ENCODE data around the gene PAOX. TPM values are rescaled to one million over a fixed set of nuclear protein-coding genes. Genes with fewer than 3 reads are reported as not detected.

PAOX gene
- total and polyA plus RNA-seq, 9 of the 15 experiments (the other 6 are each of a cell fraction or from before 2014, with no cell fraction given) = 0.80 to 6.4 (median 2.6) TPM

DNA sequence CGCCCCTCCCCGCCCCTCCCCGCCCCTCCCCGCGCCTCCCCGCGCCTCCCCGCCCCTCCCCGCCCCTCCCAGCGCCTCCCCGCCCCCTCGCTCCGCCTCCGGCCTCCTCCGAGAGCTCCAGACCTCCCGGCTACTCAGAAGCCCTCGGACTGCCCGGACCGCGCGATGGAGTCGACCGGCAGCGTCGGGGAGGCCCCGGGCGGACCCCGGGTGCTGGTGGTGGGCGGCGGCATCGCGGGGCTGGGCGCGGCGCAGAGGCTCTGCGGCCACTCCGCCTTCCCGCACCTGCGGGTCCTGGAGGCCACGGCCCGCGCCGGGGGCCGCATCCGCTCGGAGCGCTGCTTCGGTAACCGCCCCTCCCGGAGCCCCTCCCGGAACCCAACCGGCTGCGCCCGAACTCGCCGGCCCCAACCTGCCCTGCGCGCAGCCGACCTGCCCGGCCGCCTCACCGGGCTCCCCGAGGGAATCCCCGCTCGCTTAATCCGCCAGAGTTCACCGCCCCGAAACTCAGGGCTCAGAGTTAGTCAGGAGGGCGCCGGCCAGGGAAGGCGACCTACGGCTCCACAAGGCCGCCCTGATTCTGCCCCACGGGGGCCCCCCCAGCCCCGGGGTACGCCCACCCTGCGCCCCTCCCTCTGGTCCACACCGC lies at the start of gene PAOX (continued):
- TF ChIP-seq, protein P1, sequence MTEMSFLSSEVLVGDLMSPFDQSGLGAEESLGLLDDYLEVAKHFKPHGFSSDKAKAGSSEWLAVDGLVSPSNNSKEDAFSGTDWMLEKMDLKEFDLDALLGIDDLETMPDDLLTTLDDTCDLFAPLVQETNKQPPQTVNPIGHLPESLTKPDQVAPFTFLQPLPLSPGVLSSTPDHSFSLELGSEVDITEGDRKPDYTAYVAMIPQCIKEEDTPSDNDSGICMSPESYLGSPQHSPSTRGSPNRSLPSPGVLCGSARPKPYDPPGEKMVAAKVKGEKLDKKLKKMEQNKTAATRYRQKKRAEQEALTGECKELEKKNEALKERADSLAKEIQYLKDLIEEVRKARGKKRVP (CRISPR knock-in tag; IDR thresholded peaks at IDR 0.05) = no peak
- TF ChIP-seq SUPT5H (IDR thresholded peaks at IDR 0.05) = no peak
- TF ChIP-seq U2AF1 (optimal IDR thresholded peaks at IDR 0.05; ENCODE audit: low read depth, low read length) = no peak
- TF ChIP-seq RFX5 (IDR thresholded peaks at IDR 0.05; ENCODE audit: low read depth, low read length) = no peak
- peak; percentile 11 for TF ChIP-seq TBP (optimal IDR thresholded peaks at IDR 0.05; ENCODE audit: low read depth, low read length)
- TF ChIP-seq, protein P2, sequence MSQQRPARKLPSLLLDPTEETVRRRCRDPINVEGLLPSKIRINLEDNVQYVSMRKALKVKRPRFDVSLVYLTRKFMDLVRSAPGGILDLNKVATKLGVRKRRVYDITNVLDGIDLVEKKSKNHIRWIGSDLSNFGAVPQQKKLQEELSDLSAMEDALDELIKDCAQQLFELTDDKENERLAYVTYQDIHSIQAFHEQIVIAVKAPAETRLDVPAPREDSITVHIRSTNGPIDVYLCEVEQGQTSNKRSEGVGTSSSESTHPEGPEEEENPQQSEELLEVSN (IDR thresholded peaks at IDR 0.05; ENCODE audit: borderline replicate concordance in 1 of 2, extremely low read depth in 1 of 2, insufficient read depth in 1 of 2, insufficient read length in 1 of 2, low read depth in 1 of 2, low read length in 1 of 2, poor library complexity in 1 of 2, severe bottlenecking in 1 of 2) = no peak
- TF ChIP-seq MAZ (CRISPR knock-in tag; conservative IDR thresholded peaks at IDR 0.05 in 1 of 2, IDR thresholded peaks at IDR 0.05 in 1 of 2) = peak; percentile 3 to 20; a peak in 1 of 4 replicates
- no peak for TF ChIP-seq CBFA2T3 (IDR thresholded peaks at IDR 0.05)
- TF ChIP-seq NRF1 (conservative IDR thresholded peaks at IDR 0.05 in 1 of 2, IDR thresholded peaks at IDR 0.05 in 1 of 2) = peak; percentile 59 to 64; a peak in 3 of 4 replicates
- TF ChIP-seq, protein P3, sequence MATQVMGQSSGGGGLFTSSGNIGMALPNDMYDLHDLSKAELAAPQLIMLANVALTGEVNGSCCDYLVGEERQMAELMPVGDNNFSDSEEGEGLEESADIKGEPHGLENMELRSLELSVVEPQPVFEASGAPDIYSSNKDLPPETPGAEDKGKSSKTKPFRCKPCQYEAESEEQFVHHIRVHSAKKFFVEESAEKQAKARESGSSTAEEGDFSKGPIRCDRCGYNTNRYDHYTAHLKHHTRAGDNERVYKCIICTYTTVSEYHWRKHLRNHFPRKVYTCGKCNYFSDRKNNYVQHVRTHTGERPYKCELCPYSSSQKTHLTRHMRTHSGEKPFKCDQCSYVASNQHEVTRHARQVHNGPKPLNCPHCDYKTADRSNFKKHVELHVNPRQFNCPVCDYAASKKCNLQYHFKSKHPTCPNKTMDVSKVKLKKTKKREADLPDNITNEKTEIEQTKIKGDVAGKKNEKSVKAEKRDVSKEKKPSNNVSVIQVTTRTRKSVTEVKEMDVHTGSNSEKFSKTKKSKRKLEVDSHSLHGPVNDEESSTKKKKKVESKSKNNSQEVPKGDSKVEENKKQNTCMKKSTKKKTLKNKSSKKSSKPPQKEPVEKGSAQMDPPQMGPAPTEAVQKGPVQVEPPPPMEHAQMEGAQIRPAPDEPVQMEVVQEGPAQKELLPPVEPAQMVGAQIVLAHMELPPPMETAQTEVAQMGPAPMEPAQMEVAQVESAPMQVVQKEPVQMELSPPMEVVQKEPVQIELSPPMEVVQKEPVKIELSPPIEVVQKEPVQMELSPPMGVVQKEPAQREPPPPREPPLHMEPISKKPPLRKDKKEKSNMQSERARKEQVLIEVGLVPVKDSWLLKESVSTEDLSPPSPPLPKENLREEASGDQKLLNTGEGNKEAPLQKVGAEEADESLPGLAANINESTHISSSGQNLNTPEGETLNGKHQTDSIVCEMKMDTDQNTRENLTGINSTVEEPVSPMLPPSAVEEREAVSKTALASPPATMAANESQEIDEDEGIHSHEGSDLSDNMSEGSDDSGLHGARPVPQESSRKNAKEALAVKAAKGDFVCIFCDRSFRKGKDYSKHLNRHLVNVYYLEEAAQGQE (IDR thresholded peaks at IDR 0.05; ENCODE audit: borderline replicate concordance) = peak; percentile 58
- TF ChIP-seq, protein P3 (CRISPR knock-in tag; IDR thresholded peaks at IDR 0.05; ENCODE audit: low read depth) = no peak
- peak; percentile 62 for TF ChIP-seq TAF1 (IDR thresholded peaks at IDR 0.05; ENCODE audit: control insufficient read depth, extremely low read depth, insufficient read depth, low read length, severe bottlenecking)
- no peak for TF ChIP-seq SRSF7 (optimal IDR thresholded peaks at IDR 0.05; ENCODE audit: low read depth, low read length)
- no peak for TF ChIP-seq XRCC4 (IDR thresholded peaks at IDR 0.05; ENCODE audit: extremely low read depth, insufficient read depth, insufficient read length)
- TF ChIP-seq GABPB2 (CRISPR knock-in tag; conservative IDR thresholded peaks at IDR 0.05) = no peak
- TF ChIP-seq DDX20 (tag; IDR thresholded peaks at IDR 0.05; ENCODE audit: low read depth) = no peak

Measured in K562 (cell line).